GM19467 (cell line): Measurements from ENCODE around the gene CDH10.

ENCODE experiments used
- ATAC-seq: cut with Tn5 transposase; IDR thresholded peaks from one replicate; pipeline ENCODE4 v1.9.1; 2021; ENCODE audit warnings: mild to moderate bottlenecking, moderate library complexity; ENCODE audit not compliant: unreplicated experiment

CDH10 gene

GRCh38 chr5:24602188-24602587, 42.6 kb downstream of the CDH10 start:
- ATAC-seq, result no peak

DNA sequence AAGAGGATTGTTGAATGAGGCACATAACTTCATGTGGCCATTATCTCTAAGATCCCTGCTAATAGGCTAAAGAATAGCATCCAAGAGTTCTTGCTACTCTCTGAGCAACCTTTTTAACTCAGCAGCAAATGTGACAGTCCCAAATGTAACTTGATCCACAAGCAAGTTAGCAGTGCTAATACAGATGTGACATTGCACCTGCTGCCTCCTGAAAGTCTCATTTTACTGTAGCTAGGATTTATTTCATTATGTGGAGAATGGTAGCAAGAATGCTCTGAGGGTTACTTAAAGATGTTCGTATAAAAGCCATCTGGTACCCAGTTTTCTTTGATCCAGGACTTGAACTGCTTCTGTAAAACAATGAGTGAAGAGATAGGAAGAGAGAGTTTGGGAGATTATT, 45.8 kb downstream of the CDH10 start:
- ATAC-seq, result no peak

- no peak for ATAC-seq
These were observed 49.4 kb downstream of the CDH10 start for GRCh38 chr5:24595329-24595728.

DNA sequence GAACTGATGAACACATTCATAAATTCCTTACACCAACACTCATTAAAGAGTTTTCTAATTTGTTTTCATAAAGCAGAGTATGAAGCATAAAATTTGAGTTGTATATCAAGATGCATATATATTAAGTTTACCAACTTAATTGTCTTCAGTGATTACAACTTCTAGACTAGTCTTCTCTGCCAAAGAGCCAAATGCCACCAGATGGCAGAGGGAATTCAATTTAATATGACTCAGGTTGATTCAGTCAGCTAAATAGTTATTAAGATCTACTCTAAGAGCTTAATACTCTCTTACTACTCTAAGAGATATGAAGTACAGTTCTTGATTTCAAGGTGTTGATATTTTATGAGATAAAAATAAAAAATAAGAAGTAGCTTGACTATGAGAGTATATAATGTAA, 53.4 kb downstream of the CDH10 start:
- no peak for ATAC-seq

GRCh38 chr5:24589566-24589965, 55.2 kb downstream of the CDH10 start:
- ATAC-seq, result no peak

GRCh38 chr5:24585751-24586150, 59.0 kb downstream of the CDH10 start:
- ATAC-seq, result no peak

GRCh38 chr5:24571302-24571701, 73.5 kb downstream of the CDH10 start:
- no peak for ATAC-seq

- ATAC-seq, result no peak
These were observed 77.8 kb downstream of the CDH10 start for GRCh38 chr5:24566933-24567332.

GRCh38 chr5:24555229-24555628, 89.5 kb downstream of the CDH10 start:
- ATAC-seq, result no peak

DNA sequence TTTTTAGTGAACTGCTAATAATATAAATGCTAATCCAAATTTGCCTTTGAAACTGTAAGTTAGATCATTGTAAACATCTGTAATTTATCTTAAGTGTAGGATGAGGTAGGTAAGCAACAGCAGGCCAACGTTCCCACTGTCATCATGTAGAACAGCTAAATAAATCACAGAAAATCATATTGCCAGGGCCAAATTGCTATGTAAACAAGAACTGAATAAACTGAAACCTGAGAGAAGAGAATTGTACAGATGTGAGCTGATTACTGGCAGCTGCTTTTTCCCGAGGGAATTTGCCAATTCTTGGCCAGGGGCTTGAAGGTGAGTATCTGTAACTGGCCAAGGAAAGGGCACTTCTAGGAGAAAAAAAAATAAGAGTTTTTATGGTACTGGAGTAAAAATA, 97.6 kb downstream of the CDH10 start:
- ATAC-seq, result no peak

DNA sequence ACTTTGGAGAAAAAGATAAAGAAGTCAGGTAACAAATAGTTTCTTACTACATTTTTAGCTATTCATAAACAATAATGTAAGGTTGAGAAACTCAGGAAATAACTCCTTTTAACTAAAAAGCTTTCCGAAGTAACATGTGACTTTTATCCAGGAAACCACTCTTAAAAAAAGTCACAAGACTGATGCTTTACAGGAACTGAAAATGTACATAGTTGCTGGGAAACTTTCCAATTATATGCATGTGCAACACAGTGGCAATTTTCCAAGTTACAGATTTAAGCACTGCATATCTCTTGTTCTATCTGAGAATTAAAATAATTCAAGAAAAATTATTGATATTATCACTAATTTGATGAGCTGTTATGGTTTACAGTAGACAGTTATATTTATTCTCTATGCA, 105.2 kb downstream of the CDH10 start:
- no peak for ATAC-seq

DNA sequence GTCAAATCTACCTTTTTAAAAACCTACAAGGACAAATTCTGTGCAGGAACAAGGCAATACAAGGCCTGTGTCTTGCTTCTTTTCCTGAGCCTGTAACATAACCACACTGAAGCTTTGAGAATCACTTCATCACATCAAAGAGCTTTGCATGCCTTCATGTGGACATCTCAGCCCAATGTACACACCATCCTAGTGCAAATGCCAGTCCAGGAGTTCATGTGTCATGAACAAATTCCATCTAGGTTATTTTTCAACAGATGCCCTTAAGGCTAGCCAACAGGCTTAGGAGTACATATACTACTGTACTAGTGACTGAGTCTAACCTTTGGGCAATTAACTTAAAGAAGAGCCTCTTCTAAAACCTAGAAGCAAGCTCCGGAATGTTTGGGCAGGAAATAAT, 106.4 kb downstream of the CDH10 start:
- ATAC-seq, result no peak

DNA sequence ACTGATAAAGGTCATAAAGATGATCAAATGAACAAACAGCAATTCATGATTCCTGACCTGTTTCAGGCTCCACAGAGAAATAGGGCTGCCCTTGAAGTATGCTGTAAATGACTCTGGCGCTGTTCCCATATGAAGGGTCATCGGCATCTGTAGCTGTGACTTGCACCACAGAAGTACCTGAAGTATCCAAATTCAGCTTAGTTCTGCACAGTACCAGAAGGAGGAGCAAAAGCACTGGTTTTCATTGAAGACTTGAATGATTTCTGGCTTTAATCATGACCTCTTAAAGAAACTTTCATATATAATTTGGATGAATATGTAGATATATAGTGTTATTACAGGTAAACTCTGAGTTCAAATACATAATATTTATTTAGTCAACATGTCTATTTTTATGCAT, 109.1 kb downstream of the CDH10 start:
- no peak for ATAC-seq

DNA sequence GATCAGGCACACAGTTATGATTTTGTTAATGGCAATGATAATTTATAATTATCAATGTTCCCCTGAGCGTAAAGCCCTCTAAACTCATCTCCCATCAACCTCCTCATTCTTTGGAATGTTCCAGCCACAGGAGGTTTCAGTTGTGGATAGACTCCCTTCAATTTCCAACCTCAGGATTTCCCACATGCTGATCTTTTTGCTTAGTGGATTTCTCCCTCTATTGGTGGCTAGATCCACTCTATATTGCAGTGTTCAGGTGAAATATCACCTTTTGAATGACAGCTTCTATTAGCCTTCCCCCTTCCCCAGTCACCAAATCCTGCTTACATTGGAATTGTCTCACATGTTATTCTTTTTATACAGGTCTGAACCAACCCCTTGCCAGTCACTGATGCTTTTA, 113.9 kb downstream of the CDH10 start:
- no peak for ATAC-seq

GRCh38 chr5:24525414-24525813, 119.4 kb downstream of the CDH10 start:
- ATAC-seq, result no peak

- no peak for ATAC-seq
These were observed 132.4 kb downstream of the CDH10 start for GRCh38 chr5:24512423-24512822.

- no peak for ATAC-seq
These were observed 134.2 kb downstream of the CDH10 start for GRCh38 chr5:24510523-24510988.

- no peak for ATAC-seq
These were observed 134.8 kb downstream of the CDH10 start for GRCh38 chr5:24509943-24510342.

- no peak for ATAC-seq
These were observed 139.5 kb downstream of the CDH10 start for GRCh38 chr5:24505258-24505657.

DNA sequence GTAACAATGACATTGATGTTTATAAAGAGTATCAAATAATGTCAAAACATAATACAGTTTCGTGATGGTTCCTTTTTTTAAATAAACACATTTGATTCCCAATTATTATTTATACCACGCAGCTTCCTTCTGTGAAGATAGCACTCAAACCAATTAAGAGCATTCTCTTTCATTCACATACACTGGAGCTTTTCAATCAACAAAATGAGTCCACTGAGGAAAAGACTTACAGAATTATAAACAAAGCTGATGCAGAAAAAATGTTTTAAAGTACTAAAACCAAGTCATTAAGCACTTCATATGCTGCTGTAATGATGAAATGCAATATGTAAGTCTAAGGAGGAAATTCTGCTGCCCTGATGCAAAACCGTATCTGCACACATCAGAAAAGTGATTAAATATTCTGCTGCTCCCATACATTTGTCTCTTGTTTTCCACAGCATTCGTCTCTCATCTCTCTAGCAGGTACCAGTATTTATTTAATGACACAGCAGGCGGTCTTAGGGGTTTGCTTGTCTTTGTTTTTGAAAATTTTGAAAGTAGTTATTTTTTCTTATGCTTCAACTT, 147.1 kb downstream of the CDH10 start:
- no peak for ATAC-seq

- ATAC-seq, result no peak
These were observed 147.6 kb downstream of the CDH10 start for GRCh38 chr5:24497145-24497544.

DNA sequence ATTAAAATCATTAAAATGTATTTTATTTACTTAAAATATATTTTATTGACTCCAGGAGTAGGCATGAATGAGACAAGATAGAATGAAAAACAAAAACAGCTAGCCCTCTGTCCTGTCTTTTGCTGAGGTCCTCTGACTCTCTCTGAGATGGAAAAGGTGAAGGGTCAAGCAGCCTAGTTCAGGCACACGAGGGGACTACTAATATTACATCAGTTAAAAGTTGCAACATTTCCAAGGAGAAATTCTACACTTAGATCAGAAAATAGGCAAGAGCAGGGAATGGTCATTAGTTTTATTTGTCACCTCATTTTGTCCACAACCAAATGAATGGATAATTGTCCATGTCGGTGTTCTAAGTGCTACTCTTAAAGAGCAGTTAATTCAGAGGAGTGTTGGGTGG, 148.5 kb downstream of the CDH10 start:
- ATAC-seq, result no peak

DNA sequence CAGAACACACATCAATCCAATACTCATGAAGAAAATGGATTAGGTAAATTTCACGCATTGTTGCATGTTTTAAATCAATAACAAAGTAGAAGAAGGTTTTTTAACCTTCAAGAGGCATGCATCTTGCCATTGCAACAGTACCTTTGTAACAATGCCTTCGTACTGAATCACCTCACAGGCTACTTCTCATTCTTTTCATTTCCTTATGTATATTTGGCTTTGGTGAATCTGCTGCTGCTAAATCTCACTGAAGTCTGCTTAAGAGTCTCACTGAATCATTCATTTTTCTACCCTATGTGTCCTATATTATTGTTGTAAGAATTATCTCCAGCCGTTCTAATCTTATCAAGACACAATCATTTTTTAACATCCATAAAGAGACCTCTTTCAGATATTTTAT, 152.5 kb downstream of the CDH10 start:
- ATAC-seq, result no peak

- ATAC-seq, result no peak
These were observed 153.3 kb downstream of the CDH10 start for GRCh38 chr5:24491490-24491889.
